Thyroid gland (tissue), 4 donors: ENCODE data around the gene NXN. TPM values are rescaled to one million over a fixed set of nuclear protein-coding genes. Genes with fewer than 3 reads are reported as not detected.
"Not testable (repeated sequence)": the region's sequence is repeated elsewhere in the genome, so short reads cannot be mapped to it uniquely, and the experiment has no call there.

Experiments
- DNase-seq, 2 donors: peaks; one replicate each; pipeline ENCODE4 v3.0.0-alpha.2; 2019
- H3K27ac ChIP-seq, 3 donors: fragments of 200-600 bp; sonication (generic); 1 replicate in 2 of 3; 2 replicates in 1 of 3; pipeline ENCODE4 v1.5.1; 2016 to 2019; ENCODE audit warnings: mild to moderate bottlenecking in 1 of 3, moderate library complexity in 1 of 3
- H3K27me3 ChIP-seq: fragments of 200-600 bp; sonication (generic); one replicate; pipeline ENCODE4 v1.5.1; 2019
- H3K36me3 ChIP-seq, 2 donors: fragments of 200-600 bp; sonication (generic); one replicate each; pipeline ENCODE4 v1.5.1; 2016 to 2019
- H3K4me1 ChIP-seq, 2 donors: fragments of 200-600 bp; sonication (generic); one replicate each; pipeline ENCODE4 v1.5.1; 2017 to 2019
- H3K4me3 ChIP-seq, 3 donors: fragments of 200-600 bp; sonication (generic); replicated peaks in 1 of 3; 1 replicate in 2 of 3; 2 replicates in 1 of 3; pipeline ENCODE4 v1.5.1; 2016; ENCODE audit warnings: mild to moderate bottlenecking in 1 of 3
- H3K9me3 ChIP-seq: fragments of 200-600 bp; sonication (generic); one replicate; pipeline ENCODE4 v1.5.1; 2017
- CTCF ChIP-seq, 6 experiments: fragments of 200-600 bp in 3 of 6; fragments of 450-650 bp in 3 of 6; sonication (generic) in 3 of 6; IDR thresholded peaks; one replicate each; pipeline ENCODE4 v1.5.1; 2016 to 2019; ENCODE audit warnings: antibody characterized with exemption in 6 of 6, mild to moderate bottlenecking in 2 of 6, inconsistent platforms in 1 of 6, moderate library complexity in 1 of 6
- POLR2A ChIP-seq, 2 donors: fragments of 450-650 bp; IDR thresholded peaks; one replicate each; pipeline ENCODE4 v1.6.1; 2017; ENCODE audit warnings: antibody characterized with exemption in 2 of 2, mild to moderate bottlenecking in 2 of 2, moderate library complexity in 1 of 2
- WGBS, 2 donors: methylation state at CpG; one replicate each; pipeline ENCODE4 v1.1.5; 2017; 5-methylcytosine and 5-hydroxymethylcytosine counted together
- intact Hi-C: fragments of 100-400 bp; cut with DNase I; formaldehyde crosslinking; loops from one replicate; pipeline ENCODE4 v1.15.1; 2023
- total RNA-seq, 4 donors: library from RNA; depleted of rRNA; stranded (reverse); fragments of >200 nt; gene quantifications; one replicate each; pipeline ENCODE4 v1.2.3, GENCODE V29; 2016

The NXN gene
- total RNA-seq, 4 donors from 2014 or later: 14.5 to 18.3 (median 17.2) TPM

DNA sequence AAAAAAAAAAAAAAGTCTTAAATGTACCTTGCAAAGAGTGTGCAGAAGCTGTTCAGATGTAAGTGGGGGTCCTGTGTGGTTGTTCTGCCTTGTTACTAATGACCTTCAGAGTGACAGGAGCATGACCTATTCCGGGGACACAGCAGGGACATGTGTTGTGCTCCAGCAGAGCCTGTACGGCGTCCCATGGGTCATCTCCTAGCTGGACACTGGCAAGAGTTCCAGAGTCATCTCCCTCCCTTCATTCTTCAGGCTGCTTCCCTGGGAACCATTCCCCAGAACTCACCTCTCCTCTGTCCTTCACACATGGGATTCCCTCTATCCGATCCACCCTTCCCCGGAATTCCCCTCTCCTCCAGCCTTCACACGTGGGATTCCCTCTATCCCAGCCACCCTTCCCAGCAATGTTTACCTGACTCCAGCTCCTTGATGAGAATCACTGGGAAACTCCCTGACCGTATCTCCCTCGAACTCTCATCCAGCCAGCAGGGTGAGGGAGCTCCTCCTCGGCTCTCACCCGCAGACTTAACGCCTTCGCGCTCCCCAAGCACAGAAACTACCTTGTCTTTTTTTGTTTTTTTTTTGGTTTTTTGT lies 111.6 kb downstream of the NXN start:
- TF ChIP-seq CTCF (IDR thresholded peaks at IDR 0.05) (no peak), POLR2A (IDR thresholded peaks at IDR 0.05) (no peak)
- Histone ChIP-seq H3K27ac (no peak overlapping the region), H3K4me3 (no peak overlapping the region), H3K9me3 (no peaks in the 10 kb centered on the region), H3K27me3 (no peaks in the 10 kb centered on the region), H3K36me3 (no peaks in the 10 kb centered on the region), H3K4me1 (peaks cover 0 to 18% of the 10 kb centered on the region in 2 donors)
- DNase-seq: no peak
- intact Hi-C loops: no loop called here
- WGBS, 2 donors: 87 to 95% methylated on average over 13 of the region's 13 CpGs

GRCh38 chr17:867238-867637 lies 112.3 kb downstream of the NXN start:
- H3K9me3 ChIP-seq, H3K27me3 ChIP-seq, DNase-seq, H3K4me3 ChIP-seq, intact Hi-C loops, H3K27ac ChIP-seq, H3K36me3 ChIP-seq: not testable (repeated sequence)
- H3K4me1 ChIP-seq: peaks cover 0 to 18% of the 10 kb centered on the region in 2 donors
- WGBS, 2 donors: 83 to 91% methylated on average over 6 to 7 of the region's 10 CpGs

DNA sequence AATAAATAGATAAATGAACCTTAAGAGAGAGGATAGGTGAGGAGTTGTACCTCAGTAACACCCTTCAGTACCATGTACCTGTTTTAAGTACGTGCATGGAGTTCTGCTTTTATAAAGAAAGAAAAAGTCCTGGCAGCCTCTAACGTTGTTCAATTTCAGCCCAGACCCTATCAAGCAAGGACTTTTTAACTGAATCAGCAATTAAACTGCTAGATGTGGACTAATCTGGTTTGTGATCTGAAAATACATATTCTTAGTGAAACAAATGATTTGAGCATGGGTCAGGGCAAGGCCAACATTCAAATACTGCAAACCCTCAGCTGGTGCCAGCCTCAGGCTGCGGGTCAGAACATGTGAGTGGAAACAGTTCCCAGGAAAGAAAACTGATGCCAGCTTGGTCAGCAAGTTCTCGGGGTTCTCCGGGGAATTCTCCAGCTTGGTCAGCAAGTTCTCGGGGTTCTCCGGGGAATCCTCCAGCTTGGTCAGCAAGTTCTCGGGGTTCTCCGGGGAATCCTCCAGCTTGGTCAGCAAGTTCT lies 112.9 kb downstream of the NXN start:
- 77 to 87% methylated on average over 7 of the region's 9 CpGs for WGBS, 2 donors
- Histone ChIP-seq H3K27me3 (no peaks in the 10 kb centered on the region), H3K4me3 (no peak overlapping the region), H3K36me3 (no peaks in the 10 kb centered on the region), H3K9me3 (no peaks in the 10 kb centered on the region), H3K27ac (no peak overlapping the region), H3K4me1 (peaks cover 0 to 18% of the 10 kb centered on the region in 2 donors)
- no peak for TF ChIP-seq POLR2A (IDR thresholded peaks at IDR 0.05)
- DNase-seq: no peak
- intact Hi-C loops: no loop called here

- H3K27me3 ChIP-seq: no peaks in the 10 kb centered on the region
- no peaks in the 10 kb centered on the region for H3K9me3 ChIP-seq
- intact Hi-C loops: no loop called here
- no peak overlapping the region for H3K27ac ChIP-seq
- no peak overlapping the region for H3K4me3 ChIP-seq
- DNase-seq: no peak
- no peak for TF ChIP-seq POLR2A (IDR thresholded peaks at IDR 0.05)
- no peak for TF ChIP-seq CTCF (IDR thresholded peaks at IDR 0.05)
- WGBS, 2 donors: 72 to 73% methylated on average over 8 of the region's 8 CpGs
- H3K36me3 ChIP-seq: no peaks in the 10 kb centered on the region
- peaks cover 0 to 14% of the 10 kb centered on the region in 2 donors for H3K4me1 ChIP-seq
Measured at GRCh38 chr17:864315-864714, 115.3 kb downstream of the NXN start.

- no peak for DNase-seq
- WGBS, 2 donors: 91 to 96% methylated on average over 23 of the region's 23 CpGs
- H3K4me1 ChIP-seq: peaks cover 0 to 9% of the 10 kb centered on the region in 2 donors
- no peaks in the 10 kb centered on the region for H3K27me3 ChIP-seq
- H3K4me3 ChIP-seq: no peak overlapping the region
- H3K9me3 ChIP-seq: no peaks in the 10 kb centered on the region
- intact Hi-C loops: no loop called here
- H3K27ac ChIP-seq: no peak overlapping the region
- TF ChIP-seq POLR2A (IDR thresholded peaks at IDR 0.05): no peak
- TF ChIP-seq CTCF (IDR thresholded peaks at IDR 0.05): no peak
- H3K36me3 ChIP-seq: no peaks in the 10 kb centered on the region
Measured at GRCh38 chr17:863880-864279, 115.7 kb downstream of the NXN start.

- Histone ChIP-seq H3K36me3 (no peaks in the 10 kb centered on the region), H3K9me3 (no peaks in the 10 kb centered on the region), H3K27me3 (no peaks in the 10 kb centered on the region), H3K27ac (no peak overlapping the region), H3K4me3 (no peak overlapping the region), H3K4me1 (peaks cover 0 to 5% of the 10 kb centered on the region in 2 donors)
- WGBS, 2 donors: 84 to 86% methylated on average over 7 of the region's 7 CpGs
- intact Hi-C loops: no loop called here
- TF ChIP-seq POLR2A (IDR thresholded peaks at IDR 0.05) (no peak), CTCF (IDR thresholded peaks at IDR 0.05) (no peak)
- DNase-seq: no peak
Measured at GRCh38 chr17:862582-862981, 117.0 kb downstream of the NXN start.
